ENCODE data around the gene HBG2.

GRCh38 chr11:5225480-5225871 is 29.1 kb downstream of the HBG2 start:
- TF ChIP-seq CTCF (conservative IDR thresholded peaks at IDR 0.05 in 1 of 2, IDR thresholded peaks at IDR 0.05 in 1 of 2; ENCODE audit: low read depth in 1 of 2, low read length in 2 of 2) (no peak), EZH2 (IDR thresholded peaks at IDR 0.05; ENCODE audit: low read length, missing control alignments) (no peak)
